HUES48 (cell line): ENCODE results near the gene SLC16A11.

Experiments
- H3K27ac ChIP-seq: one replicate; pipeline ENCODE4 v1.7.0; 2013; ENCODE audit warnings: low read depth, low read length, inconsistent platforms
- H3K27me3 ChIP-seq: 2 replicates; pipeline ENCODE4 v1.6.1; 2013; ENCODE audit warnings: mild to moderate bottlenecking, low read length; ENCODE audit not compliant: control insufficient read depth, insufficient read depth
- H3K36me3 ChIP-seq: 2 replicates; pipeline ENCODE4 v1.6.1; 2013; ENCODE audit warnings: low read length; ENCODE audit not compliant: control insufficient read depth, insufficient read depth
- H3K4me1 ChIP-seq: 2 replicates; pipeline ENCODE4 v1.6.1; 2013; ENCODE audit warnings: mild to moderate bottlenecking, low read length; ENCODE audit not compliant: control insufficient read depth, insufficient read depth
- H3K4me3 ChIP-seq: 2 replicates; pipeline ENCODE4 v1.5.1; 2013; ENCODE audit warnings: mild to moderate bottlenecking, low read depth, low read length
- H3K9ac ChIP-seq: 2 replicates; pipeline ENCODE4 v1.6.1; 2013; ENCODE audit warnings: mild to moderate bottlenecking, low read depth, low read length, moderate library complexity
- H3K9me3 ChIP-seq: 2 replicates; pipeline ENCODE4 v1.6.1; 2013; ENCODE audit warnings: low read length; ENCODE audit not compliant: control insufficient read depth, insufficient read depth

Gene SLC16A11

GRCh38 chr17:7016886-7017826, 26.7 kb downstream of the SLC16A11 start:
- H3K9me3 ChIP-seq: no peaks in the 10 kb centered on the region
- no peak overlapping the region for H3K4me3 ChIP-seq
- H3K36me3 ChIP-seq: peaks cover 9% of the 10 kb centered on the region; the same call in 1 of the 2 replicates
- no peak overlapping the region for H3K9ac ChIP-seq
- peaks cover 19% of the 10 kb centered on the region for H3K27me3 ChIP-seq
- no peak overlapping the region for H3K27ac ChIP-seq
- peaks cover 16% of the 10 kb centered on the region for H3K4me1 ChIP-seq

- H3K4me3 ChIP-seq: no peak overlapping the region
- H3K27ac ChIP-seq: no peak overlapping the region
- H3K9ac ChIP-seq: no peak overlapping the region
- H3K27me3 ChIP-seq: peaks cover 12% of the 10 kb centered on the region
- H3K36me3 ChIP-seq: peaks cover 9% of the 10 kb centered on the region; the same call in 1 of the 2 replicates
- no peaks in the 10 kb centered on the region for H3K9me3 ChIP-seq
- peaks cover 13% of the 10 kb centered on the region for H3K4me1 ChIP-seq
These were observed 27.5 kb downstream of the SLC16A11 start for GRCh38 chr17:7016418-7016817.

GRCh38 chr17:7014995-7015958, 28.6 kb downstream of the SLC16A11 start:
- Histone ChIP-seq H3K4me3 (peak overlapping the region; percentile 84), H3K9me3 (no peaks in the 10 kb centered on the region), H3K27ac (peak overlapping the region; percentile 83), H3K4me1 (peaks cover 12% of the 10 kb centered on the region), H3K27me3 (peaks cover 1% of the 10 kb centered on the region; the same call in 1 of the 2 replicates), H3K9ac (peak overlapping the region; percentile 50; the same call in 1 of the 2 replicates), H3K36me3 (peaks cover 9% of the 10 kb centered on the region; the same call in 1 of the 2 replicates)

- peak overlapping the region; percentile 84 for H3K4me3 ChIP-seq
- H3K9me3 ChIP-seq: no peaks in the 10 kb centered on the region
- H3K27ac ChIP-seq: peak overlapping the region; percentile 83
- H3K27me3 ChIP-seq: no peaks in the 10 kb centered on the region
- H3K4me1 ChIP-seq: peaks cover 9% of the 10 kb centered on the region
- peaks cover 13% of the 10 kb centered on the region for H3K36me3 ChIP-seq
- peak overlapping the region; percentile 65; the same call in 1 of the 2 replicates for H3K9ac ChIP-seq
These were observed 29.5 kb downstream of the SLC16A11 start for GRCh38 chr17:7014261-7014994.

- H3K4me1 ChIP-seq: peaks cover 9% of the 10 kb centered on the region
- no peaks in the 10 kb centered on the region for H3K27me3 ChIP-seq
- peaks cover 8% of the 10 kb centered on the region for H3K36me3 ChIP-seq
- peak overlapping the region; percentile 84 for H3K4me3 ChIP-seq
- peak overlapping the region; percentile 98 for H3K27ac ChIP-seq
- H3K9ac ChIP-seq: peak overlapping the region; percentile 99
- no peaks in the 10 kb centered on the region for H3K9me3 ChIP-seq
These were observed 32.0 kb downstream of the SLC16A11 start for GRCh38 chr17:7011942-7012254.

- Histone ChIP-seq H3K27me3 (no peaks in the 10 kb centered on the region), H3K36me3 (peaks cover 7% of the 10 kb centered on the region), H3K9me3 (no peaks in the 10 kb centered on the region), H3K4me1 (peaks cover 9% of the 10 kb centered on the region), H3K27ac (no peak overlapping the region), H3K9ac (no peak overlapping the region), H3K4me3 (peak overlapping the region; percentile 84)
These were observed 32.5 kb downstream of the SLC16A11 start for GRCh38 chr17:7011415-7011814.

- no peak overlapping the region for H3K4me3 ChIP-seq
- H3K9ac ChIP-seq: no peak overlapping the region
- peaks cover 7% of the 10 kb centered on the region for H3K36me3 ChIP-seq
- peaks cover 9% of the 10 kb centered on the region for H3K4me1 ChIP-seq
- H3K9me3 ChIP-seq: no peaks in the 10 kb centered on the region
- no peaks in the 10 kb centered on the region for H3K27me3 ChIP-seq
- no peak overlapping the region for H3K27ac ChIP-seq
These were observed 33.4 kb downstream of the SLC16A11 start for GRCh38 chr17:7010523-7010922.

GRCh38 chr17:7007143-7007542, 36.7 kb downstream of the SLC16A11 start:
- Histone ChIP-seq H3K9me3 (no peaks in the 10 kb centered on the region), H3K4me1 (no peaks in the 10 kb centered on the region), H3K9ac (no peak overlapping the region), H3K36me3 (peaks cover 17% of the 10 kb centered on the region), H3K27ac (no peak overlapping the region), H3K4me3 (no peak overlapping the region), H3K27me3 (no peaks in the 10 kb centered on the region)

GRCh38 chr17:7005716-7006115, 38.2 kb downstream of the SLC16A11 start:
- Histone ChIP-seq H3K27ac (no peak overlapping the region), H3K9me3 (no peaks in the 10 kb centered on the region), H3K4me1 (no peaks in the 10 kb centered on the region), H3K9ac (no peak overlapping the region), H3K36me3 (peaks cover 24% of the 10 kb centered on the region), H3K4me3 (no peak overlapping the region), H3K27me3 (no peaks in the 10 kb centered on the region)

- Histone ChIP-seq H3K4me3 (no peak overlapping the region), H3K36me3 (peaks cover 25% of the 10 kb centered on the region), H3K9me3 (no peaks in the 10 kb centered on the region), H3K27ac (no peak overlapping the region), H3K27me3 (no peaks in the 10 kb centered on the region), H3K4me1 (no peaks in the 10 kb centered on the region), H3K9ac (no peak overlapping the region)
These were observed 39.3 kb downstream of the SLC16A11 start for GRCh38 chr17:7004398-7005253.
